BLaER1 treated with 17β-estradiol and CSF1 and Interleukin-3, amounts not matched to agents 10 nM and 100 nM (cell line): Measurements from ENCODE around the gene TMPRSS3.

Experiments
- H3K27ac ChIP-seq, 11 experiments: shearing (Covaris generic); formaldehyde crosslinking; 2 replicates each; pipeline ENCODE4 v1.8.1; 2022
- H3K27me3 ChIP-seq, 11 experiments: shearing (Covaris generic); formaldehyde crosslinking; 2 replicates each; pipeline ENCODE4 v1.8.1; 2022
- H3K36me3 ChIP-seq, 11 experiments: shearing (Covaris generic); formaldehyde crosslinking; 2 replicates each; pipeline ENCODE4 v1.8.1; 2022
- H3K4me1 ChIP-seq, 10 experiments: shearing (Covaris generic); formaldehyde crosslinking; 2 replicates each; pipeline ENCODE4 v1.8.1; 2022
- H3K4me2 ChIP-seq, 11 experiments: shearing (Covaris generic); formaldehyde crosslinking; 2 replicates each; pipeline ENCODE4 v1.8.1; 2022
- H3K4me3 ChIP-seq, 10 experiments: shearing (Covaris generic); formaldehyde crosslinking; 2 replicates each; pipeline ENCODE4 v1.8.1; 2022
- H3K9ac ChIP-seq, 11 experiments: shearing (Covaris generic); formaldehyde crosslinking; 2 replicates each; pipeline ENCODE4 v1.8.1; 2022
- H3K9me3 ChIP-seq, 11 experiments: shearing (Covaris generic); formaldehyde crosslinking; replicated peaks in 1 of 11; 2 replicates each; pipeline ENCODE4 v1.8.1; 2022
- H4K20me1 ChIP-seq, 11 experiments: shearing (Covaris generic); formaldehyde crosslinking; 2 replicates each; pipeline ENCODE4 v1.8.1; 2022
- Cebpa-rat ChIP-seq, 11 experiments: shearing (Covaris generic); IDR thresholded peaks; 2 replicates each; pipeline ENCODE4 v1.8.1; 2022

The TMPRSS3 gene

DNA sequence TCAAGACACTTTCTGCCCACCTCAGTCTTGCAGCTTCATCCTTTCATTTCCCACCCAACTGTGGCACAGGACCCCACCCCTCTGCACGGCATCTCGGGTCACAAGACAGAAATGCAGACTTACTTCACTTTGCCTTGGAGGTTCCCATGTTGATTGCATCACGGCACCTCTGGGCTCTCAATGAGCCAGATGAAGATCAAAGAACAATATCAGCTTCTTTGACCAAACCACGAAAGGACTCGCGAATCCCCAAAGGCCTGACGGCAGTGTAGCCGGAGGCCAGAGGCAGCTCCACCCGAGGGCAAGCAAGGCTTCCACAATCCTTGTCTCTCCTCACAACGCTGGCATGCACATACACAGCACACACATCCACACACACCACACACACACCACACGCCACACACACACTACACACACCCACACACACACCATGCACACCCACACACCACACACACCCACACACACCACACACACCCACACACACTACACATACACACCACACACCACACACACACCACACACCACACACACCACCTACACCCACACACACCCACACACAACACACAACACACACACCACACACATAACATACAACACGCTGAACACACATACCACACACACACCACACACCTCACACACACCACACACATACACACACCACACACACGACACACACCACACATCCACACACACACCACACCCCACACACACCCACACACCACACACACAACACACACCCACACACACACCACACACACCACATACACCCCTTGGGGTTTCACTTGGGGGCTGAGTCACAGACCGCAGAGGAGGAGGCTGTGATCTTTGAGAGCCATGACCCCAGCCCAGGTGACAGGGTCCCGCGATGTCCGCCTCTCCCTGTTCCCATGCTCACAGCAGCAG is 43.7 kb upstream of the TMPRSS3 start:
- Histone ChIP-seq H3K4me3 (no peak overlapping the region), H3K4me1 (peaks cover 5 to 17% (median 12%) of the 10 kb centered on the region in 10 experiments; a peak in 17 of 20 replicates), H4K20me1 (no peaks in the 10 kb centered on the region), H3K27me3 (no peaks in the 10 kb centered on the region; a peak in 1 of 22 replicates), H3K9ac (no peak overlapping the region), H3K4me2 (peak overlapping the region in 9 of 11 experiments; percentile 32 to 71 (median 46); a peak in 17 of 22 replicates), H3K27ac (no peak overlapping the region), H3K9me3 (peaks cover 0 to 15% (median 7%) of the 10 kb centered on the region in 11 experiments; a peak in 7 of 22 replicates), H3K36me3 (no peaks in the 10 kb centered on the region)
- TF ChIP-seq Cebpa-rat (IDR thresholded peaks at IDR 0.05) = no peak; a peak in 1 of 22 replicates

- H3K4me3 ChIP-seq = no peak overlapping the region
- no peaks in the 10 kb centered on the region for H3K36me3 ChIP-seq
- H3K27me3 ChIP-seq = no peaks in the 10 kb centered on the region; a peak in 1 of 22 replicates
- peaks cover 0 to 15% (median 7%) of the 10 kb centered on the region in 11 experiments; a peak in 7 of 22 replicates for H3K9me3 ChIP-seq
- peaks cover 5 to 17% (median 12%) of the 10 kb centered on the region in 10 experiments; a peak in 17 of 20 replicates for H3K4me1 ChIP-seq
- peak overlapping the region in 7 of 11 experiments; percentile 40 to 71 (median 46); a peak in 8 of 22 replicates for H3K4me2 ChIP-seq
- no peak overlapping the region for H3K27ac ChIP-seq
- TF ChIP-seq Cebpa-rat (IDR thresholded peaks at IDR 0.05) = no peak
- H3K9ac ChIP-seq = no peak overlapping the region
- H4K20me1 ChIP-seq = no peaks in the 10 kb centered on the region
Measured at GRCh38 chr21:42438316-42439205, 42.7 kb upstream of the TMPRSS3 start.

- Histone ChIP-seq H3K4me3 (no peak overlapping the region), H3K36me3 (no peaks in the 10 kb centered on the region), H3K9ac (no peak overlapping the region), H3K27me3 (no peaks in the 10 kb centered on the region; a peak in 1 of 22 replicates), H3K9me3 (peaks cover 6 to 23% (median 14%) of the 10 kb centered on the region in 11 experiments), H3K4me1 (peaks cover 5 to 17% (median 12%) of the 10 kb centered on the region in 10 experiments; a peak in 17 of 20 replicates), H4K20me1 (no peaks in the 10 kb centered on the region), H3K27ac (no peak overlapping the region), H3K4me2 (no peak overlapping the region)
- TF ChIP-seq Cebpa-rat (IDR thresholded peaks at IDR 0.05) = no peak
Measured at GRCh38 chr21:42437786-42438185, 41.9 kb upstream of the TMPRSS3 start.

DNA sequence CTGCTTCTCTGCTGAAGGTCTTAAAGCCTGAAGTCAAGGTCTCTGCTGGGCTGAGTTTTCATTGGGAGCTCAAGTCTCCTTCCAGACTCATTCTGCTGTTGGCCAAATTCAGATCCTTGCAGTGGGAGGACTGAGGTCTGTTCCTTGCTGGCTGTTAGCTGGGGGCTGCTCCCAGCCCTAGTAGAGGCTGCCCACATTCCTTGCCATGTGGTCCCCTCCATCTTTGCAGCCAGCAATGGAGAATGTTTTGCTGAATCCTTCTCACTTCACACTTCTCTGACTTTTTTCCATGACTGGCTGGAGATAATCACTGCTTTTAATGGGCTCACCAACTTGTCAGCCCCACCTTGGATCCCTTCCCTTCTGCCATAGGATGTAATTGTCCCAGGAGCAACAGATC is 41.1 kb upstream of the TMPRSS3 start:
- no peaks in the 10 kb centered on the region; a peak in 1 of 22 replicates for H3K27me3 ChIP-seq
- H3K9ac ChIP-seq = no peak overlapping the region
- TF ChIP-seq Cebpa-rat (IDR thresholded peaks at IDR 0.05) = no peak
- no peak overlapping the region for H3K4me3 ChIP-seq
- peaks cover 5 to 17% (median 12%) of the 10 kb centered on the region in 10 experiments; a peak in 17 of 20 replicates for H3K4me1 ChIP-seq
- no peaks in the 10 kb centered on the region for H4K20me1 ChIP-seq
- no peak overlapping the region for H3K27ac ChIP-seq
- H3K4me2 ChIP-seq = no peak overlapping the region
- peaks cover 14 to 32% (median 22%) of the 10 kb centered on the region in 11 experiments for H3K9me3 ChIP-seq
- H3K36me3 ChIP-seq = no peaks in the 10 kb centered on the region

DNA sequence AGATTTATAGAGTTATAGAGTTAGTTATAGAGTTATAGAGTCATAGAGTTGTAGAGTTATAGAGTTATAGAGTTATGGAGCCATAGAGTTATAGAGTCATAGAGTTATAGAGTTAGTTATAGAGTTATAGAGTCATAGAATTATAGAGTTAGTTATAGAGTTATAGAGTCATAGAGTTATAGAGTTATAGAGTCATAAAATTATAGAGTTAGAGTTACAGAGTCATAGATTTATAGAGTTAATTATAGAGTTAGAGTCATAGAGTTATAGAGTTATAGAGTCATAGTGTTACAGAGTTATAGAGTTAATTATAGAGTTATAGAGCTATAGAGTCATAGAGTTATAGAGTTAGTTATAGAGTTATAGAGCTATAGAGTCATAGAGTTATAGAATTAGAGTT is 40.0 kb upstream of the TMPRSS3 start:
- Histone ChIP-seq H3K9me3 (peaks cover 16 to 37% (median 26%) of the 10 kb centered on the region in 11 experiments), H3K9ac (no peak overlapping the region), H3K4me1 (peaks cover 5 to 22% (median 15%) of the 10 kb centered on the region in 10 experiments; a peak in 17 of 20 replicates)

DNA sequence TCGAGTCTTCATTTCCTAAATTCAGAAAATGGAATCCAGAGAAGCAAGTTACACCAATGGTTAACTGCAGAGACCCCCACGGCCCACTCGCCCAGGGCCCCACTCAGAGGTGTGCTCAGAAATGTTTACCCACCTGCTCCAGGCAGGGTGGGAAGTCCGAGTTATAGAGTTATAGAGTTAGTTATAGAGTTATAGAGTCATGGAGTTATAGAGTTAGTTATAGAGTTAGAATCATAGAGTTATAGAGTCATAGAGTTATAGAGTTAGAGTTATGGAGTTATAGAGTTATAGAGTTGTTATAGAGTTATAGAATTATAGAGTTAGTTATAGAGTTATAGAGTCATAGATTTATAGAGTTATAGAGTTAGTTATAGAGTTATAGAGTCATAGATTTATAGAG is 39.5 kb upstream of the TMPRSS3 start:
- Histone ChIP-seq H3K9me3 (peaks cover 16 to 37% (median 26%) of the 10 kb centered on the region in 11 experiments), H4K20me1 (no peaks in the 10 kb centered on the region), H3K4me3 (no peak overlapping the region), H3K27me3 (no peaks in the 10 kb centered on the region; a peak in 1 of 22 replicates), H3K36me3 (no peaks in the 10 kb centered on the region), H3K27ac (no peak overlapping the region), H3K4me1 (peaks cover 5 to 23% (median 15%) of the 10 kb centered on the region in 10 experiments; a peak in 17 of 20 replicates), H3K9ac (no peak overlapping the region), H3K4me2 (no peak overlapping the region)
- no peak for TF ChIP-seq Cebpa-rat (IDR thresholded peaks at IDR 0.05)

More for the DNA sequence above, 40.0 kb upstream of the TMPRSS3 start:
- Histone ChIP-seq H4K20me1 (no peaks in the 10 kb centered on the region), H3K36me3 (no peaks in the 10 kb centered on the region), H3K27me3 (no peaks in the 10 kb centered on the region; a peak in 1 of 22 replicates), H3K4me3 (no peak overlapping the region), H3K4me2 (no peak overlapping the region), H3K27ac (no peak overlapping the region)
- TF ChIP-seq Cebpa-rat (IDR thresholded peaks at IDR 0.05) = no peak

DNA sequence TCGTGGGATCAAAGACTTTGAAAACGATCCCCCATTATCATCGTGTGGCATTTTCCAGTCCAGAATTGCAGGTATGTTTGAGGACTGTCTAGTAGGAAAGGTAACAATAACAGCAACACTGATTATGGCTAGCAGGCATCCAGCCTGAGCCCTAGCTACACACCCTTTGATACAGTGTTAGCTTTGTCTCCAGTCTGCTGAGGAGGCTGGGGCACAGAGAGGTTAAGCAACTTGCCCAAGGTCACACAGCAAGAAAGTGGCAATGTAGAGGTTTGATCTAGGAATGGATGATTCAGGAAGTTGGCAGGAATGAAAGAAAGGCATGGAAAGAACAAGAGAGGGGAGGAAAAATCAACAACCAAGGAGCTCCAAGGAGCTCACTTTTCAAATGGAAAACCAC is 39.0 kb upstream of the TMPRSS3 start:
- Histone ChIP-seq H3K36me3 (no peaks in the 10 kb centered on the region), H3K4me2 (no peak overlapping the region), H3K9me3 (peaks cover 16 to 37% (median 26%) of the 10 kb centered on the region in 11 experiments), H3K27ac (no peak overlapping the region), H4K20me1 (no peaks in the 10 kb centered on the region), H3K4me1 (peaks cover 5 to 19% (median 12%) of the 10 kb centered on the region in 10 experiments; a peak in 17 of 20 replicates), H3K9ac (no peak overlapping the region), H3K27me3 (no peaks in the 10 kb centered on the region; a peak in 2 of 22 replicates), H3K4me3 (no peak overlapping the region)
- no peak for TF ChIP-seq Cebpa-rat (IDR thresholded peaks at IDR 0.05)

- Histone ChIP-seq H3K36me3 (no peaks in the 10 kb centered on the region), H3K9me3 (peaks cover 16 to 37% (median 26%) of the 10 kb centered on the region in 11 experiments)
- TF ChIP-seq Cebpa-rat (IDR thresholded peaks at IDR 0.05) = no peak
Measured at GRCh38 chr21:42433946-42434551, 38.2 kb upstream of the TMPRSS3 start.

More at GRCh38 chr21:42433946-42434551, 38.2 kb upstream of the TMPRSS3 start:
- H3K9ac ChIP-seq = no peak overlapping the region
- H3K4me3 ChIP-seq = no peak overlapping the region
- H3K27me3 ChIP-seq = peaks cover 0 to 1% (median 0%) of the 10 kb centered on the region in 11 experiments; a peak in 2 of 22 replicates
- no peak overlapping the region for H3K27ac ChIP-seq
- peaks cover 0 to 11% (median 4%) of the 10 kb centered on the region in 10 experiments; a peak in 10 of 20 replicates for H3K4me1 ChIP-seq
- H3K4me2 ChIP-seq = no peak overlapping the region
- H4K20me1 ChIP-seq = no peaks in the 10 kb centered on the region; a peak in 1 of 22 replicates
